Activated CD4-positive, alpha-beta T cell treated with anti-CD3 and anti-CD28 coated beads for 4 hours (primary cell): ENCODE measurements around the gene OR10G4.
"Not testable (repeated sequence)": the region's sequence is repeated elsewhere in the genome, so short reads cannot be mapped to it uniquely, and the experiment has no call there.

Experiments
- DNase-seq, 2 donors: peaks; one replicate each; pipeline ENCODE4 v3.0.0-alpha.2; 2020

The OR10G4 gene

GRCh38 chr11:124012697-124013096 lies at the start of gene OR10G4:
Gene OR10G4 (plus strand): TSS chr11:124012997. CDS start chr11:124015575, 2,578 bp downstream.
- DNase-seq: no peak

- no peak for DNase-seq
These were observed 39.0 kb upstream of the OR10G4 start for GRCh38 chr11:123973816-123974215.

- no peak for DNase-seq
These were observed 35.8 kb upstream of the OR10G4 start for GRCh38 chr11:123976770-123977560.

- no peak for DNase-seq
These were observed 35.0 kb upstream of the OR10G4 start, which contains the start of gene OR10S1 for GRCh38 chr11:123977731-123978347. Gene OR10S1 (minus strand): TSS chr11:123977781. CDS start chr11:123977664, 117 bp downstream.

- no peak for DNase-seq
These were observed 33.5 kb upstream of the OR10G4 start for GRCh38 chr11:123979311-123979710.

GRCh38 chr11:123995119-123995518 lies 17.7 kb upstream of the OR10G4 start, which contains the start of gene OR10G6:
Gene OR10G6 (minus strand): TSS chr11:123995161. CDS start chr11:123995161, 0 bp downstream.
- DNase-seq: no peak

GRCh38 chr11:124015837-124016236 lies 3.0 kb downstream of the OR10G4 start:
- not testable (repeated sequence) for DNase-seq

GRCh38 chr11:124026498-124026897 lies 13.7 kb downstream of the OR10G4 start, which contains the start of gene OR10G8:
Gene OR10G8 (plus strand): TSS chr11:124026798. CDS start chr11:124029623, 2,825 bp downstream.
- DNase-seq: no peak

GRCh38 chr11:124036666-124037065 lies 23.9 kb downstream of the OR10G4 start:
- DNase-seq: no peak

GRCh38 chr11:124039557-124039956 lies 26.8 kb downstream of the OR10G4 start:
- no peak for DNase-seq

GRCh38 chr11:124041254-124041653 lies 28.5 kb downstream of the OR10G4 start, which contains the start of gene OR10G7:
Gene OR10G7 (minus strand): TSS chr11:124041325. CDS start chr11:124039001, 2,324 bp downstream.
- no peak for DNase-seq

GRCh38 chr11:124043420-124043819 lies 30.6 kb downstream of the OR10G4 start:
- DNase-seq: no peak

GRCh38 chr11:124050748-124051147 lies 38.0 kb downstream of the OR10G4 start:
- no peak for DNase-seq

- DNase-seq: no peak
These were observed 40.2 kb downstream of the OR10G4 start for GRCh38 chr11:124052966-124053365.
